ENCODE measurements around the gene OTOR.

OTOR gene

GRCh38 chr20:16749573-16749972 is 1.4 kb downstream of the OTOR start:
- DNase-seq (ENCODE audit: low spot score): no peak

- DNase-seq (ENCODE audit: low spot score): no peak
Measured at GRCh38 chr20:16752082-16752481, 3.9 kb downstream of the OTOR start.

GRCh38 chr20:16752901-16753300 is 4.7 kb downstream of the OTOR start:
- DNase-seq (ENCODE audit: low spot score): no peak

- DNase-seq (ENCODE audit: low spot score): no peak
Measured at GRCh38 chr20:16758454-16759180, 10.5 kb downstream of the OTOR start.

GRCh38 chr20:16759181-16759563 is 11.0 kb downstream of the OTOR start:
- no peak for DNase-seq (ENCODE audit: low spot score)

- DNase-seq (ENCODE audit: low spot score): no peak
Measured at GRCh38 chr20:16760431-16761304, 12.5 kb downstream of the OTOR start.

GRCh38 chr20:16761305-16761829 is 13.2 kb downstream of the OTOR start:
- peak; percentile 79 for DNase-seq (ENCODE audit: low spot score)

GRCh38 chr20:16764560-16764959 is 16.4 kb downstream of the OTOR start:
- DNase-seq (ENCODE audit: low spot score): no peak

- no peak for DNase-seq (ENCODE audit: low spot score)
Measured at GRCh38 chr20:16771213-16771612, 23.1 kb downstream of the OTOR start.

- DNase-seq (ENCODE audit: low spot score): no peak
Measured at GRCh38 chr20:16775961-16776360, 27.8 kb downstream of the OTOR start.

- DNase-seq (ENCODE audit: low spot score): no peak
Measured at GRCh38 chr20:16777126-16777525, 29.0 kb downstream of the OTOR start.

GRCh38 chr20:16778159-16778558 is 30.0 kb downstream of the OTOR start:
- no peak for DNase-seq (ENCODE audit: low spot score)

- no peak for DNase-seq (ENCODE audit: low spot score)
Measured at GRCh38 chr20:16781496-16781895, 33.3 kb downstream of the OTOR start.

GRCh38 chr20:16785226-16785625 is 37.1 kb downstream of the OTOR start:
- DNase-seq (ENCODE audit: low spot score): no peak
